ENCODE data around the gene ALKBH3.

The ALKBH3 gene

GRCh38 chr11:43959321-43959995, 78.8 kb downstream of the ALKBH3 start:
- DNase-seq (ENCODE audit: low read depth in 2 of 2): no peak

- no peak for DNase-seq (ENCODE audit: low read depth in 2 of 2)
These were observed 82.0 kb downstream of the ALKBH3 start for GRCh38 chr11:43962383-43963278.

- no peak for DNase-seq (ENCODE audit: low read depth in 2 of 2)
These were observed 82.6 kb downstream of the ALKBH3 start for GRCh38 chr11:43963279-43963620.

- DNase-seq (ENCODE audit: low read depth in 2 of 2): no peak
These were observed 87.0 kb downstream of the ALKBH3 start for GRCh38 chr11:43967661-43968060.

GRCh38 chr11:43968719-43969118, 88.1 kb downstream of the ALKBH3 start:
- no peak for DNase-seq (ENCODE audit: low read depth in 2 of 2)

GRCh38 chr11:43969543-43969942, 88.9 kb downstream of the ALKBH3 start:
- no peak for DNase-seq (ENCODE audit: low read depth in 2 of 2)
